ENCODE results near the gene SLC47A1. TPM values are rescaled to one million over a fixed set of nuclear protein-coding genes. Genes with fewer than 3 reads are reported as not detected.
"Not testable (repeated sequence)": the region's sequence is repeated elsewhere in the genome, so short reads cannot be mapped to it uniquely, and the experiment has no call there.

Gene SLC47A1
- total and polyA plus RNA-seq, 2 of the 8 experiments (the other 6 are each of a cell fraction or from before 2014, with no cell fraction given), result 1.5 to 3.6 TPM

DNA sequence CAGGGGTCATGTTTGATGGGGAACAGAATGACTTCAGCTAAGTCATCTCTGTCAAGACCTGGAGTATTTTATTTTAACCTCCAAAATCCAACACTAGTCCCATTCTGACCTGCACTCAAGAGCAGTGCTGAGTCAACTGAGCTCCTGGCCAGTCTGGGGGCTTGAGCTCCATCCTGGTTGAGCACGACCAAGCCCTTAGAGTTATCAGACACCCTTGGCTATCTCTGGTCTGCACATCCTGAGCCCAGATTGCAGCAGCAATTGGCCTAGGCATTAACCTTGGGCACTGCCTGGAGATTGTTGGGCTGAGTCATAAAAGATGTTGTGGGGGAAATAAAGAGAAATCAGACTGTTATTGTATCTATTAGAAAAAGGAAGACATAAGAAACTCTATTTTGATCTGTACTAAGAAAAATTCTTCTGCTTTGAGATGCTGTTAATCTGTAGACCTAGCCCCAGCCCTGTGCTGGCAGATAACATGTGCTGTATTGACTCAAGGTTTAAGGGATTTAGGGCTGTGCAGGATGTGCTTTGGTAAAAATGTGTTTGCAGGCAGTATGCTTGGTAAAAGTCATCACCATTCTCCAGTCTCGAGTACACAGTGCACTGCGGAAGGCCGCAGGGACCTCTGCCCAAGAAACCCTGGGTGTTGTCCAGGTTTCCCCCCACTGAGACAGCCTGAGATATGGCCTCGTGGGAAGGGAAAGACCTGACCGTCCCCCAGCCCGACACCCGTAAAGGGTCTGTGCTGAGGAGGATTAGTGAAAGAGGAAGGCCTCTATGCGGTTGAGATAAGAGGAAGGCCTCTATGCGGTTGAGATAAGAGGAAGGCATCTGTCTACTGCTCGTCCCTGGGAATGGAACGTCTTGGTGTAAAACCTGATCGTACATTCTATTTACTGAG is 14.0 kb upstream of the SLC47A1 start:
- H3K79me1 ChIP-seq (ENCODE audit: low read depth, low read length); H3K36me3 ChIP-seq (ENCODE audit: control insufficient read depth in 2 of 4, insufficient read depth in 4 of 4, low read length in 3 of 4); H4K91ac ChIP-seq (replicated peaks; ENCODE audit: insufficient read length, low read length); H2BK120ac ChIP-seq (replicated peaks; ENCODE audit: low read depth, low read length); FAIRE-seq; H2BK5ac ChIP-seq (ENCODE audit: low read depth, low read length); H4K20me1 ChIP-seq (replicated peaks in 1 of 2; ENCODE audit: control insufficient read depth in 1 of 2, insufficient read depth in 2 of 2, low read length in 2 of 2); H2AFZ ChIP-seq (ENCODE audit: low read length); H3K9me3 ChIP-seq (ENCODE audit: insufficient read depth in 2 of 2, low read depth in 1 of 2, low read length in 1 of 2); H3K4me3 ChIP-seq (ENCODE audit: extremely low read depth in 1 of 4, insufficient read depth in 2 of 4, low read depth in 3 of 4, low read length in 4 of 4); H3K79me2 ChIP-seq (ENCODE audit: control insufficient read depth in 1 of 2, insufficient read depth in 2 of 2, low read length in 2 of 2); H2BK15ac ChIP-seq (ENCODE audit: low read length); H2AK5ac ChIP-seq (ENCODE audit: low read depth, low read length); POLR2A ChIA-PET (ENCODE audit: partially characterized antibody); H3K4me2 ChIP-seq (ENCODE audit: insufficient read depth in 1 of 2, low read depth in 2 of 2, low read length in 2 of 2); H3K14ac ChIP-seq (ENCODE audit: insufficient read length); H3K4me1 ChIP-seq (replicated peaks in 1 of 4; ENCODE audit: control insufficient read depth in 3 of 4, insufficient read depth in 4 of 4, low read length in 3 of 4); H2BK20ac ChIP-seq (ENCODE audit: low read length); H4K8ac ChIP-seq (ENCODE audit: extremely low read depth, insufficient read depth, low read length); H3K56ac ChIP-seq (replicated peaks; ENCODE audit: insufficient read length, low read depth, low read length); H3K18ac ChIP-seq (ENCODE audit: extremely low read depth, low read length); DNase-seq (ENCODE audit: low read depth in 1 of 2, low spot score in 2 of 2); H2BK12ac ChIP-seq (ENCODE audit: low read depth, low read length); H3K23ac ChIP-seq (ENCODE audit: insufficient read length); H3K23me2 ChIP-seq (ENCODE audit: low read depth, low read length); H3K27ac ChIP-seq (ENCODE audit: low read depth, low read length); H3K4ac ChIP-seq (replicated peaks; ENCODE audit: insufficient read length, low read depth, low read length); H3K9ac ChIP-seq (replicated peaks in 1 of 4; ENCODE audit: extremely low read depth in 1 of 4, low read depth in 3 of 4, low read length in 3 of 4); H3K27me3 ChIP-seq (replicated peaks in 1 of 4; ENCODE audit: control insufficient read depth in 3 of 4, extremely low read depth in 1 of 4, insufficient read depth in 3 of 4, low read length in 3 of 4); H4K5ac ChIP-seq (ENCODE audit: insufficient read length, low read depth, low read length): not testable (repeated sequence)
- CTCF ChIA-PET (ENCODE audit: partially characterized antibody), result interaction anchor here (1.2 to 5.1 kb wide), 2 partner anchors 199 to 244 kb away, joined by 3 to 52 read pairs; no protein-coding TSS in a partner anchor
- 92% methylated on average over 10 of the region's 13 CpGs; no CpG with 5 or more reads in 1 of the 2 experiments for WGBS, 2 experiments (ENCODE audit: extremely low coverage in 1 of 2, insufficient coverage in 1 of 2, insufficient read length in 1 of 2, insufficient replicate concordance in 2 of 2, low coverage in 1 of 2, low lambda C conversion rate in 2 of 2, missing lambda C conversion rate in 1 of 2)

Measured in H1 (cell line).